ENCODE data around the gene HLA-B. TPM values are rescaled to one million over a fixed set of nuclear protein-coding genes. Genes with fewer than 3 reads are reported as not detected.

HLA-B gene
- total RNA-seq, 1 donor = 475 TPM

DNA sequence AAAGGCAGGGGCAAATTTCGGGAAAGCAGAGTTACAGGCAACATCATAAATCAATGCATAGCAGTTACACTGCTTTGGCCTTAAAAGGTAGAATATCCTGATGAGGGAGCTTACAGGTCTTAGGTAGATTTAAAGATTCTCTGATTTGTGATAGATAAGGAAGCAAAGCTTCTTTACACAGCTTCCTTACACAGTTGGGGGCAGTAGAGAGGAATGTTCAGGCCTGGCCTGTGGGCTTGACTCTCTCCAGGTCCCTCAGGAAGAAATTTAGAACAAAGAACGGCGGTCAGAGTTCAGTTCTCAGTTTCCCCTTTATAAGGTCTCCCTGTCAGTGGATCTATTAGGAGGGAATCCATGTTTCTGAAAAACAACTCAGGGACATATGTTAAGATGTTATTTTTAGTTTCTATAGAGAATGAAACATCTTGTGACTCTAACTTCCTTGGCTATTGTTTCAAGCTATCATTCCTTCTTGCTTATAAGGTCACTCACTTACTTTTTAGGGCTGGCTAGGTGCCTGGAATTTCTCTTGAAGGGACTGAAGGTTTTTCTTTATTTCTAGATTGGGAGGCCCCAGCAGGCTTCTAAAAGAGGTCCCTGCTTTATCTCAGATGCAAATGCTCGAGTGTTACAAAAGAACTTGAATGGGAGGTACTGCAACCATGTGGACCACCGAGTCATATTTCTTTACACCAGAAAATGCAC, 11.8 kb downstream of the HLA-B start:
- no peak for DNase-seq (ENCODE audit: low read depth)
- TF ChIP-seq, protein P1, sequence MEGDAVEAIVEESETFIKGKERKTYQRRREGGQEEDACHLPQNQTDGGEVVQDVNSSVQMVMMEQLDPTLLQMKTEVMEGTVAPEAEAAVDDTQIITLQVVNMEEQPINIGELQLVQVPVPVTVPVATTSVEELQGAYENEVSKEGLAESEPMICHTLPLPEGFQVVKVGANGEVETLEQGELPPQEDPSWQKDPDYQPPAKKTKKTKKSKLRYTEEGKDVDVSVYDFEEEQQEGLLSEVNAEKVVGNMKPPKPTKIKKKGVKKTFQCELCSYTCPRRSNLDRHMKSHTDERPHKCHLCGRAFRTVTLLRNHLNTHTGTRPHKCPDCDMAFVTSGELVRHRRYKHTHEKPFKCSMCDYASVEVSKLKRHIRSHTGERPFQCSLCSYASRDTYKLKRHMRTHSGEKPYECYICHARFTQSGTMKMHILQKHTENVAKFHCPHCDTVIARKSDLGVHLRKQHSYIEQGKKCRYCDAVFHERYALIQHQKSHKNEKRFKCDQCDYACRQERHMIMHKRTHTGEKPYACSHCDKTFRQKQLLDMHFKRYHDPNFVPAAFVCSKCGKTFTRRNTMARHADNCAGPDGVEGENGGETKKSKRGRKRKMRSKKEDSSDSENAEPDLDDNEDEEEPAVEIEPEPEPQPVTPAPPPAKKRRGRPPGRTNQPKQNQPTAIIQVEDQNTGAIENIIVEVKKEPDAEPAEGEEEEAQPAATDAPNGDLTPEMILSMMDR (IDR thresholded peaks at IDR 0.05; ENCODE audit: insufficient read depth, low read depth, low read length) = no peak
- no peak overlapping the region for H3K4me3 ChIP-seq (ENCODE audit: low read depth, low read length)

DNA sequence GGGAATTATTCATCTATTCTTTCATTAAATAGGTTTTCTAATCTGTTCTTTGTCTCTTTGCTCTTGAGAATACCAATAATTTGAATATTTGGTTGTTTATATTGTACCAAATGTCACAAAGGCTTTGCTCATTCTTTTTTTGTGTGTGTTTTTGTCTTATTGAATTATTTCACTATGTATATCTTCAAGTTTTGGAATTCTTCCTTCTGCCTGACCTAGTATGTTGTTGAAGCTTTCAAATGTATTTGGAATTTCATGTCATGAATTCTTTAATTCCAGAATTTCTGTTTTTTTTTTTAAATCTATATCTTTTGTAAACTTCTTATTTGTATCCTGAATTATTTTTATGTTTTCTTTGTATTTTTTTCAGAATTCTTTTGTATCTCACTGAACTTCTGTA, 16.8 kb downstream of the HLA-B start:
- H3K4me3 ChIP-seq (ENCODE audit: low read depth, low read length) = no peak overlapping the region
- TF ChIP-seq, protein P1 (IDR thresholded peaks at IDR 0.05; ENCODE audit: insufficient read depth, low read depth, low read length) = no peak

DNA sequence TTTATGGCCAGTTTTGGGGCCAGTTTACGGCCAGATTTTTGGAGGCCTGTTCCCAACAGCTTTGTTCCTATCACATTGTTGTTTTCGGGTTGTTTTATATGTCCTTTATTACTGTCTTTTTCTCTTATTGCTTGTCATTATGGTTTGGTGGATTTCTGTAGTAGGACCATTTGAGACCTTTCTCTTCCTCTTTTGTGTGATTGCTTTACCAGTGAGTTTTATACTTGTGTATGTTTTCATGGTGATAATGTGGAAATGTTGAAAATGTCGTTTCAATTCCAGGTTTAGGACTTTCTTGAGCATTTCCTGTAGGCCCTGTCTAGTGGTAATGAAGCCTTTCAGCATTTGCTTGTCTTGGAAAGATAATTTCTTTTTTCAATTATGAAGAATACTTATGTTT, 17.8 kb downstream of the HLA-B start:
- no peak overlapping the region for H3K4me3 ChIP-seq (ENCODE audit: low read depth, low read length)
- TF ChIP-seq, protein P1 (IDR thresholded peaks at IDR 0.05; ENCODE audit: insufficient read depth, low read depth, low read length) = no peak
- no peak for DNase-seq (ENCODE audit: low read depth)

More for the DNA sequence above, 16.8 kb downstream of the HLA-B start:
- no peak for DNase-seq (ENCODE audit: low read depth)

DNA sequence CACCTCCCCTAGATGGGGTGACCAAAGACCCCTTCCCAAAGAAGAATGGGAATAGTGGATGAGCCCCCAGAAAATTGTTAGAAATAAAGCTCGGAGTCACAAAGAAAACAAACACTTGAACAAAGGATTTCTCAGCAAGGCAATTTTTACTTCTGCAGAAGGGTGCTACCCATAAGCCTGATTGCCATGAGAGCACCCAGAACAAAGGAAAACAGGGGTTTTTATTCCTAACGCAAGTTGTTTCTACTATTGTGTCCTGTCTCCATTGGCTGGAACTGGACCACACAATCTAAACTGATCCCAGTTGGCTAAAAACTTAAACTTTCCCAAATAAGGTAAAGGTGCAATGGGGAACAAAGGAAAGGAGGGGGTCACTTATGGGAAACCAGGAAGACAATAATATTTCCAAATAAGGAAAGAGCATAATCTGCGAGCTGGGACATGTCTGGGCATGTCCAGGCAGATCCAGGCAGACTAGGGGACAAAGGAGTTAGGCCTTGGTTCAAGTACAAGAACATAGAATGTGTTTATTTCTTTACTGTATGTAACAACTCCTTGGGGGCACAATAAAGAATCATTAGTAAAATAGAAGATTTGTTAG, 20.0 kb downstream of the HLA-B start:
- DNase-seq (ENCODE audit: low read depth) = no peak
- TF ChIP-seq, protein P1 (IDR thresholded peaks at IDR 0.05; ENCODE audit: insufficient read depth, low read depth, low read length) = no peak
- H3K4me3 ChIP-seq (ENCODE audit: low read depth, low read length) = no peak overlapping the region

DNA sequence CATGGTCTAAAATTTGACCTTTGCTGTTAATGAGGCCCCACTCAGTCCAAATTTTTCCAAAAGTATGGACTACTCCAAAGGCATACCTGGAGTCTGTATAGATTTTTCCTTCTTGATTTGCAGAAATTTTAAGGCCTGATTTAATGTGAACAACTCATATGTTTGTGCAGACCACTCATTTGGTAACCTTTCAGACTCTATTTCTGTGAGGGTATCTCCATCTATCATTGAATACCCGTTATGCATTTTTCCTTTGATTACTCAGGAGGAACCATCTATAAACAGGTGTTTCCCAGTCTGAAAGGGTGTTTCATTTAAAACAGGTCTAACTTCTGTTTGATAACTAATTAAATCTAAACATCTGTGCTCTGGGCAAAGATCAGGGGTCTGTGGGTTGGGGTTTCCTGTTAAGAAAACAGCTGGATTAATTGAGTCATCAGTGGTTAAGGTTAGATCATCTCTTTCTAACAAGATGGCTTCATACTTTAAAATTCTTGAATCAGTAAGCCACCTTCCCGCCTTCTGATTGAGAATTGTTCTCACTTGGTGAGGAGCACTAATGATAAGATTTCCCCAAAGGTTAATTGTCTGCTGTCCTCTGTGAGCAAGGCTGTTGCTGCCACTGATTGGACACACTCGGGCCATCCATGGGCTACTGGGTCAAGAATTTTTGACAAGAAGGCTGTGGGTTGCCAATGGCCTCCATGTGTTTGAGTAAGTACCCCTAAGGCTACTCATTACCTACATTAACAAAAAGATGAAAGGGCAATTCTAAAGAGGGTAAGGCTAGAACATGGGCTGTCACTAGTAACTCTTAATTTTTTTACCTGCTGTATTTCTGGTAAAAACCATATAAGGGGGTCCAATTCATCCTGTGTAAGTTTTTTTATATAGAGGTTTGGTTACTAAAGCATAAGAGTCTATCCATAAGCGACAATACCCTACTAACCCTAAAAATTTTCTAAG, 24.1 kb downstream of the HLA-B start:
- no peak for DNase-seq (ENCODE audit: low read depth)
- H3K4me3 ChIP-seq (ENCODE audit: low read depth, low read length) = no peak overlapping the region

DNA sequence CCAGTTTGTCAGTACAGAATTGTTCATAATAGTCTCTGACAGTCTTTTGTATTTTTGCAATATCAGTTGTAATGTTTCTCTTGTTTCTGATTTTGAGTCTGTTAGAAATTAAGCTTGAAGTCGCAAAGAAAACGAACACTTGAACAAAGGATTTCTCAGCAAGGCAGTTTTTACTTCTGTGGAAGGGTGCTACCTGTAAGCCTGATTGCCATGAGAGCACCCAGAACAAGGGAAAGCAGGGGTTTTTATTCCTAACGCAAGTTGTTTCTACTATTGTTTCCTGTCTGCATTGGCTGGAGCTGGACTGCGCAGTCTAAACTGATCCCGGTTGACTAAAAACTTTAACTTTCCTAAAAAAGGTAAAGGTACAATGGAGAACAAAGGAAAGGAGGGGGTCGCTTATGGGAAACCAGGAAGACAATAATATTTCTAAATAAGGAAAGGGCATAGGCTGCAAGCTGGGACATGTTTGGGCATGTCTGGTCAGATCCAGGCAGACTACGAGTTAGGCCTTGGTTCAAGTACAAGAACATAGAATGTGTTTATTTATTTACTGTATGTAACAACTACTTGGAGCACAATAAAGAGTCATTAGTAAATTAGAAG, 28.5 kb downstream of the HLA-B start:
- TF ChIP-seq, protein P1 (IDR thresholded peaks at IDR 0.05; ENCODE audit: insufficient read depth, low read depth, low read length) = no peak
- no peak for DNase-seq (ENCODE audit: low read depth)
- no peak overlapping the region for H3K4me3 ChIP-seq (ENCODE audit: low read depth, low read length)

More for the DNA sequence above, 24.1 kb downstream of the HLA-B start:
- TF ChIP-seq, protein P1 (IDR thresholded peaks at IDR 0.05; ENCODE audit: insufficient read depth, low read depth, low read length) = no peak

All from fibroblast of villous mesenchyme (primary cell).